NCI-H345 treated with DMSO at 0.1 percent for 48 hours (cell line): ENCODE results near the gene LPCAT4.
A peak's percentile ranks its signal among the peaks of the same experiment; 100 is the strongest.
"Not testable (repeated sequence)": the region's sequence is repeated elsewhere in the genome, so short reads cannot be mapped to it uniquely, and the experiment has no call there.

Source experiments
- DNase-seq: peaks from one replicate; lab custom pipeline; 2025; ENCODE audit not compliant: unreplicated experiment; lab: John Stamatoyannopoulos, UW

LPCAT4 gene

GRCh38 chr15:34364041-34364440 is 3.0 kb downstream of the LPCAT4 start:
- no peak for DNase-seq

GRCh38 chr15:34362047-34362773 is 4.8 kb downstream of the LPCAT4 start:
- DNase-seq = no peak

GRCh38 chr15:34361278-34361677 is 5.7 kb downstream of the LPCAT4 start:
- DNase-seq = no peak

- DNase-seq = no peak
Measured at GRCh38 chr15:34360298-34360697, 6.7 kb downstream of the LPCAT4 start.

GRCh38 chr15:34359416-34359815 is 7.6 kb downstream of the LPCAT4 start:
- no peak for DNase-seq

GRCh38 chr15:34358948-34359347 is 8.0 kb downstream of the LPCAT4 start:
- DNase-seq = no peak

GRCh38 chr15:34358367-34358766 is 8.6 kb downstream of the LPCAT4 start:
- DNase-seq = no peak

- no peak for DNase-seq
Measured at GRCh38 chr15:34357653-34358052, 9.3 kb downstream of the LPCAT4 start.

GRCh38 chr15:34355241-34355640 is 11.8 kb downstream of the LPCAT4 start:
- DNase-seq = no peak

- no peak for DNase-seq
Measured at GRCh38 chr15:34354286-34354685, 12.7 kb downstream of the LPCAT4 start.

GRCh38 chr15:34353627-34354026 is 13.4 kb downstream of the LPCAT4 start:
- DNase-seq = no peak

- not testable (repeated sequence) for DNase-seq
Measured at GRCh38 chr15:34352996-34353395, 14.0 kb downstream of the LPCAT4 start.

GRCh38 chr15:34349769-34350168 is 17.2 kb downstream of the LPCAT4 start:
- no peak for DNase-seq

GRCh38 chr15:34348735-34349300 is 18.2 kb downstream of the LPCAT4 start:
- DNase-seq = no peak

GRCh38 chr15:34347951-34348638 is 18.9 kb downstream of the LPCAT4 start:
- no peak for DNase-seq

- peak; percentile 70 for DNase-seq
Measured at GRCh38 chr15:34342737-34343575, 24.0 kb downstream of the LPCAT4 start, which contains the start of the genes NOP10 and NUTM1. Gene NOP10, minus strand, starts transcription at chr15:34343136. Its CDS starts 63 bp downstream, at chr15:34343073. Gene NUTM1, plus strand, starts transcription at chr15:34343315. Its CDS starts 382 bp downstream, at chr15:34343697.

GRCh38 chr15:34342213-34342736 is 24.7 kb downstream of the LPCAT4 start:
- not testable (repeated sequence) for DNase-seq

- no peak for DNase-seq
Measured at GRCh38 chr15:34341381-34342212, 25.4 kb downstream of the LPCAT4 start.

GRCh38 chr15:34339946-34340345 is 27.1 kb downstream of the LPCAT4 start:
- DNase-seq = no peak

- DNase-seq = no peak
Measured at GRCh38 chr15:34338347-34338746, 28.6 kb downstream of the LPCAT4 start.
